CD4-positive, alpha-beta memory T cell (primary cell): ENCODE results near the gene ATP11A. TPM values are rescaled to one million over a fixed set of nuclear protein-coding genes. Genes with fewer than 3 reads are reported as not detected.

Experiments used
- CTCF ChIA-PET: fragments of 350-600 bp; sonication (Branson Sonifier 250); formaldehyde crosslinking; loops from one replicate; lab custom pipeline; 2021; ENCODE audit warnings: inconsistent platforms; ENCODE audit not compliant: partially characterized antibody; lab: Charles Lee
- POLR2A ChIA-PET: fragments of 350-600 bp; sonication (Branson Sonifier 250); formaldehyde crosslinking; loops from one replicate; lab custom pipeline; 2021; ENCODE audit not compliant: partially characterized antibody; lab: Charles Lee
- DNase-seq, 5 donors: peaks; one replicate each; pipeline versions ENCODE4 v3.0.0 to v3.0.0-alpha.2; 2020 to 2022; ENCODE audit warnings: mixed read lengths in 1 of 5
- H3K27ac ChIP-seq: one replicate; pipeline ENCODE4 v1.7.0; 2013; ENCODE audit warnings: low read depth, low read length
- H3K27me3 ChIP-seq: 2 replicates; pipeline ENCODE4 v1.7.0; 2013; ENCODE audit warnings: mild to moderate bottlenecking, low read length, moderate library complexity; ENCODE audit not compliant: insufficient read depth
- H3K36me3 ChIP-seq: 2 replicates; pipeline ENCODE4 v1.7.0; 2013; ENCODE audit warnings: mild to moderate bottlenecking, low read length, moderate library complexity; ENCODE audit not compliant: insufficient read depth
- H3K4me1 ChIP-seq: 2 replicates; pipeline ENCODE4 v1.7.0; 2013; ENCODE audit warnings: mild to moderate bottlenecking, low read length, moderate library complexity; ENCODE audit not compliant: insufficient read depth
- H3K4me3 ChIP-seq, 2 donors: one replicate each; pipeline ENCODE4 v1.7.0; 2013; ENCODE audit warnings: low read length in 2 of 2, mild to moderate bottlenecking in 1 of 2
- H3K9me3 ChIP-seq, 2 donors: one replicate each; pipeline ENCODE4 v1.7.0; 2013; ENCODE audit warnings: low read length in 2 of 2, control low read depth in 1 of 2; ENCODE audit not compliant: control insufficient read depth in 1 of 2
- H3K27ac Mint-ChIP-seq, 7 donors: one replicate each; pipeline ENCODE4 v1.8.0; 2020 to 2021; ENCODE audit warnings: mixed read lengths in 7 of 7, mild to moderate bottlenecking in 6 of 7, inconsistent platforms in 3 of 7, moderate library complexity in 3 of 7
- H3K27me3 Mint-ChIP-seq, 2 donors: one replicate each; pipeline ENCODE4 v1.8.0; 2020 to 2021; ENCODE audit warnings: mixed read lengths in 2 of 2
- H3K36me3 Mint-ChIP-seq, 2 donors: one replicate each; pipeline ENCODE4 v1.8.0; 2020 to 2021; ENCODE audit warnings: mixed read lengths in 2 of 2, inconsistent platforms in 1 of 2, mild to moderate bottlenecking in 1 of 2
- H3K4me1 Mint-ChIP-seq, 4 donors: one replicate each; pipeline ENCODE4 v1.8.0; 2020 to 2021; ENCODE audit warnings: mixed read lengths in 4 of 4, mild to moderate bottlenecking in 1 of 4
- H3K4me3 Mint-ChIP-seq, 8 donors: one replicate each; pipeline ENCODE4 v1.8.0; 2020 to 2021; ENCODE audit warnings: mixed read lengths in 8 of 8, mild to moderate bottlenecking in 7 of 8, moderate library complexity in 6 of 8, inconsistent platforms in 3 of 8
- H3K9me3 Mint-ChIP-seq, 8 donors: one replicate each; pipeline ENCODE4 v1.8.0; 2020 to 2021; ENCODE audit warnings: mixed read lengths in 8 of 8, mild to moderate bottlenecking in 5 of 8, inconsistent platforms in 3 of 8, moderate library complexity in 1 of 8
- intact Hi-C: fragments of 100-400 bp; cut with micrococcal nuclease; formaldehyde crosslinking; loops from one replicate; pipeline ENCODE4 v1.15.1; 2023
- polyA plus RNA-seq, 2 donors: library from polyadenylated mRNA; unstranded; fragments of 300-500 nt; fragmentation: Illumina TruSeq; gene quantifications; one replicate each; pipeline ENCODE4 v1.2.3, GENCODE V29; 2021
- total RNA-seq, 2 experiments: library from RNA; stranded (reverse); gene quantifications; one replicate each; pipeline ENCODE4 v1.2.3, GENCODE V29; 2021

ATP11A gene
- total and polyA plus RNA-seq, 4 experiments from 2014 or later = 1.1 to 50.5 (median 30.7) TPM

- DNase-seq = no peak
- H3K4me1 Mint-ChIP-seq = no peaks in the 10 kb centered on the region
- H3K36me3 Mint-ChIP-seq = peaks cover 69 to 80% of the 10 kb centered on the region in 2 donors
- Histone ChIP-seq H3K36me3 (peaks cover 65% of the 10 kb centered on the region), H3K4me1 (no peaks in the 10 kb centered on the region), H3K27me3 (no peaks in the 10 kb centered on the region), H3K9me3 (no peaks in the 10 kb centered on the region), H3K4me3 (no peak overlapping the region), H3K27ac (no peak overlapping the region)
- no peak overlapping the region for H3K27ac Mint-ChIP-seq
- no peak overlapping the region for H3K4me3 Mint-ChIP-seq
- H3K9me3 Mint-ChIP-seq = peaks cover 0 to 1% (median 0%) of the 10 kb centered on the region in 8 donors
- POLR2A ChIA-PET = no interaction called here
- no peaks in the 10 kb centered on the region for H3K27me3 Mint-ChIP-seq
- intact Hi-C loops = no loop called here
- CTCF ChIA-PET = no interaction called here
Observed at GRCh38 chr13:112821340-112822055, 131.7 kb downstream of the ATP11A start.

DNA sequence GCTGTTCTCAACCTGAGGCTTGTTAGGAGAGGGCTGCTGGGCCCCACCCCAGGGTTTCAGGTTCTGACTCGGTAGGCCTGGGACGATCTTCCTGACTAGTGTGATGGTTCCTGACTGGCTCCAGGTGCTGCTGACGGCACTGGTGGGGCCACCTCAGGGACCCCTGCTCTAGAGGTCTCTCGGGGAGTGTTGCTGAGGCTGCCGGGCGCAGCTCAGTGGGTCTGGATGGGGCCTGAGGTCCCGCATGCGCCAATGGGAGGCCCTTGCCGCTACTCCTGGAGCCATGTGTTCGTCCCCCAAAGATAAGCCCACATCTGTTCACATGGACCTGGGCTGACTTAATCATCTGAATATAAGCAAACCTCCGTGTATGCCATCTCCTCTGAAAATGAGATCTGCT, 133.0 kb downstream of the ATP11A start:
- Histone ChIP-seq H3K4me1 (no peaks in the 10 kb centered on the region), H3K36me3 (peaks cover 52% of the 10 kb centered on the region), H3K27me3 (no peaks in the 10 kb centered on the region), H3K27ac (no peak overlapping the region), H3K9me3 (no peaks in the 10 kb centered on the region), H3K4me3 (no peak overlapping the region)
- H3K4me3 Mint-ChIP-seq = no peak overlapping the region
- H3K4me1 Mint-ChIP-seq = no peaks in the 10 kb centered on the region
- H3K9me3 Mint-ChIP-seq = peaks cover 0 to 1% (median 0%) of the 10 kb centered on the region in 8 donors
- no peak overlapping the region for H3K27ac Mint-ChIP-seq
- DNase-seq = no peak
- POLR2A ChIA-PET = no interaction called here
- intact Hi-C loops = no loop called here
- CTCF ChIA-PET = no interaction called here
- no peaks in the 10 kb centered on the region for H3K27me3 Mint-ChIP-seq
- H3K36me3 Mint-ChIP-seq = peaks cover 75 to 79% of the 10 kb centered on the region in 2 donors

DNA sequence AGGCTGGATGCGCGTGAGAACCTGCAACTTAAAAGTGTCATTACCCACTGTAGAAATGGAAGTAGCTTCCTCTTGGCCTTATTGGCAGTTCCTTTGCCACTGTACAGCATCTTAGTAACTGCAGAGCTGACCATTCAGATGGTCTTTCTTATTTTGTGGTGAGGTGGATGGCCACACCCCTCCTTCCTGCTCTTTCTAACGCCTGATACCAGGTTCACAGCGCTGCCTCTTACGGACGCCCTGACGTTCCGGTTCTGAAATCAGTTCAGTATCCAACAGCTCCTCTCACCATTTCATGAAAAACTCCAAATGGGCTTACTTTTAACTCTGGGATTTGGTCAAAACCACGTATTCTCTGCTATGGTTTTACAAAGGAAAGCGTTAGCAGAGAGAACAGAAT, 134.6 kb downstream of the ATP11A start:
- Mint-ChIP-seq H3K9me3 (peaks cover 0 to 1% (median 0%) of the 10 kb centered on the region in 8 donors), H3K27me3 (no peaks in the 10 kb centered on the region), H3K4me3 (no peak overlapping the region), H3K4me1 (no peaks in the 10 kb centered on the region), H3K36me3 (peaks cover 71 to 77% of the 10 kb centered on the region in 2 donors), H3K27ac (no peak overlapping the region)
- ChIA-PET POLR2A (no interaction called here), CTCF (no interaction called here)
- H3K4me1 ChIP-seq = no peaks in the 10 kb centered on the region
- no peak for DNase-seq
- H3K27me3 ChIP-seq = no peaks in the 10 kb centered on the region
- H3K4me3 ChIP-seq = no peak overlapping the region
- peaks cover 44% of the 10 kb centered on the region for H3K36me3 ChIP-seq
- no peak overlapping the region for H3K27ac ChIP-seq
- intact Hi-C loops = no loop called here
- H3K9me3 ChIP-seq = no peaks in the 10 kb centered on the region

DNA sequence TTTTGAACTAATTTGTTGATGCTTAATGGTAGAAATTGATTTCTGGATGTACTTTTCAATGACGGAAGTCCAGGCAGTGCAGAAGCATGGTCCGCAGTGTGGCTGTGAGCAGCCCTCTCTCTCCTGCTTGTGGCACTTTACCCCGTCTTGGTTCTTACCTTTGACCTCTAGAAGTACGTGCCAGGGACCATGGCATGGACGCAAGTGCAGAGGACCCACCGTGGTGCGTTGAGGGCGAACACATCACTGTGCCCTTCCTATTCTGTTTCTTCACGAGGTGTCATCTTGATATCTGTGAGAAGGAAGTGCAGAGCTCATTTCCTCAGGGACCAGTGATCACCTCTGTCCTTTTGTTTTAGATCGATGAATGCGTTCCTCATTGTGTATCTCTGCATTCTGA, 135.2 kb downstream of the ATP11A start:
- H3K27me3 ChIP-seq = no peaks in the 10 kb centered on the region
- Mint-ChIP-seq H3K27ac (no peak overlapping the region), H3K4me3 (no peak overlapping the region), H3K27me3 (no peaks in the 10 kb centered on the region), H3K9me3 (peaks cover 0 to 1% (median 0%) of the 10 kb centered on the region in 8 donors), H3K36me3 (peaks cover 69 to 75% of the 10 kb centered on the region in 2 donors), H3K4me1 (no peaks in the 10 kb centered on the region)
- H3K9me3 ChIP-seq = no peaks in the 10 kb centered on the region
- H3K36me3 ChIP-seq = peaks cover 39% of the 10 kb centered on the region
- ChIA-PET CTCF (no interaction called here), POLR2A (no interaction called here)
- no peak overlapping the region for H3K4me3 ChIP-seq
- intact Hi-C loops = no loop called here
- H3K27ac ChIP-seq = no peak overlapping the region
- no peak for DNase-seq
- H3K4me1 ChIP-seq = no peaks in the 10 kb centered on the region

GRCh38 chr13:112825875-112826274, 136.0 kb downstream of the ATP11A start:
- DNase-seq = no peak
- CTCF ChIA-PET = no interaction called here
- Histone ChIP-seq H3K4me3 (no peak overlapping the region), H3K27me3 (no peaks in the 10 kb centered on the region), H3K27ac (no peak overlapping the region), H3K4me1 (no peaks in the 10 kb centered on the region), H3K36me3 (peaks cover 31% of the 10 kb centered on the region), H3K9me3 (no peaks in the 10 kb centered on the region)
- no peak overlapping the region for H3K4me3 Mint-ChIP-seq
- intact Hi-C loops = no loop called here
- POLR2A ChIA-PET = no interaction called here
- H3K27ac Mint-ChIP-seq = no peak overlapping the region
- H3K36me3 Mint-ChIP-seq = peaks cover 69 to 75% of the 10 kb centered on the region in 2 donors
- H3K9me3 Mint-ChIP-seq = no peaks in the 10 kb centered on the region
- no peaks in the 10 kb centered on the region for H3K27me3 Mint-ChIP-seq
- H3K4me1 Mint-ChIP-seq = no peaks in the 10 kb centered on the region

DNA sequence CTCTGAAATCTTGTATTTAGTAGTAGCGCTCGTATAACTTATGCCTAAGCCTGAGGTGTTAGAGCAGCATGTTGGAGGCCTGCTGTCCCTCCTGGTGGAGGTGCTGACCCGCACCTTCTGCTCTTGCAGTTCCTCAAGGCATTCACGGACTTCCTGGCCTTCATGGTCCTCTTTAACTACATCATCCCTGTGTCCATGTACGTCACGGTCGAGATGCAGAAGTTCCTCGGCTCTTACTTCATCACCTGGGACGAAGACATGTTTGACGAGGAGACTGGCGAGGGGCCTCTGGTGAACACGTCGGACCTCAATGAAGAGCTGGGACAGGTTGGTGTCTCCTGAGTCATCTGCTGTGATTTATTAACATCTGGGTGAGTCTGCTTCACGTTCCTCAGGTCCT, 136.7 kb downstream of the ATP11A start:
- CTCF ChIA-PET = no interaction called here
- Histone ChIP-seq H3K4me3 (no peak overlapping the region), H3K9me3 (no peaks in the 10 kb centered on the region), H3K36me3 (peaks cover 33% of the 10 kb centered on the region), H3K27me3 (no peaks in the 10 kb centered on the region), H3K27ac (no peak overlapping the region), H3K4me1 (no peaks in the 10 kb centered on the region)
- POLR2A ChIA-PET = no interaction called here
- Mint-ChIP-seq H3K4me3 (no peak overlapping the region), H3K9me3 (no peaks in the 10 kb centered on the region), H3K27ac (peak overlapping the region in 1 of 7 donors; percentile 35), H3K4me1 (no peaks in the 10 kb centered on the region), H3K36me3 (peaks cover 74 to 78% of the 10 kb centered on the region in 2 donors), H3K27me3 (no peaks in the 10 kb centered on the region)
- intact Hi-C loops = no loop called here
- no peak for DNase-seq

GRCh38 chr13:112828082-112828699, 138.4 kb downstream of the ATP11A start:
- H3K4me1 Mint-ChIP-seq = no peaks in the 10 kb centered on the region
- Histone ChIP-seq H3K27ac (no peak overlapping the region), H3K9me3 (no peaks in the 10 kb centered on the region), H3K27me3 (no peaks in the 10 kb centered on the region), H3K4me1 (no peaks in the 10 kb centered on the region), H3K4me3 (no peak overlapping the region), H3K36me3 (peaks cover 48% of the 10 kb centered on the region)
- no peak for DNase-seq
- no peak overlapping the region for H3K27ac Mint-ChIP-seq
- H3K4me3 Mint-ChIP-seq = no peak overlapping the region
- peaks cover 75 to 79% of the 10 kb centered on the region in 2 donors for H3K36me3 Mint-ChIP-seq
- ChIA-PET CTCF (no interaction called here), POLR2A (no interaction called here)
- no peaks in the 10 kb centered on the region for H3K27me3 Mint-ChIP-seq
- no peaks in the 10 kb centered on the region for H3K9me3 Mint-ChIP-seq
- intact Hi-C loops = no loop called here
